Gastrocnemius medialis (tissue), 4 donors: Measurements from ENCODE around the gene KRTAP9-8. TPM values are rescaled to one million over a fixed set of nuclear protein-coding genes. Genes with fewer than 3 reads are reported as not detected.
"Not testable (repeated sequence)": the region's sequence is repeated elsewhere in the genome, so short reads cannot be mapped to it uniquely, and the experiment has no call there.

Source experiments
- ATAC-seq, 2 donors: fragments of 150-250 bp; one replicate each; pipeline ENCODE4 v1.9.1; 2016
- DNase-seq, 2 donors: peaks; one replicate each; pipeline ENCODE4 v3.0.0-alpha.2; 2019
- H3K27ac ChIP-seq, 4 donors: fragments of 200-600 bp; sonication (generic); 1 replicate in 1 of 4; 2 replicates in 3 of 4; pipeline ENCODE4 v1.5.1; 2016 to 2018; ENCODE audit warnings: mild to moderate bottlenecking in 2 of 4, moderate library complexity in 1 of 4
- H3K27me3 ChIP-seq, 3 donors: fragments of 200-600 bp; sonication (generic) in 2 of 3; 1 replicate in 1 of 3; 2 replicates in 2 of 3; pipeline versions ENCODE4 v1.5.1 to v1.6.0; 2016 to 2019; ENCODE audit warnings: mild to moderate bottlenecking in 1 of 3, moderate library complexity in 1 of 3
- H3K36me3 ChIP-seq, 2 donors: fragments of 200-600 bp; sonication (generic) in 1 of 2; one replicate each; pipeline ENCODE4 v1.5.1; 2017 to 2018
- H3K4me1 ChIP-seq, 2 donors: fragments of 200-600 bp; sonication (generic) in 1 of 2; one replicate each; pipeline ENCODE4 v1.5.1; 2016 to 2017; ENCODE audit warnings: mild to moderate bottlenecking in 2 of 2
- H3K4me3 ChIP-seq, 4 donors: fragments of 200-600 bp; sonication (generic) in 3 of 4; 1 replicate in 1 of 4; 2 replicates in 3 of 4; pipeline ENCODE4 v1.5.1; 2016 to 2019; ENCODE audit warnings: mild to moderate bottlenecking in 2 of 4
- H3K9me3 ChIP-seq, 3 donors: fragments of 200-600 bp; sonication (generic) in 2 of 3; 1 replicate in 1 of 3; 2 replicates in 2 of 3; pipeline ENCODE4 v1.5.1; 2016 to 2019
- POLR2A ChIP-seq, 2 donors: fragments of 450-650 bp; IDR thresholded peaks; one replicate each; pipeline ENCODE4 v1.6.1; 2017; ENCODE audit warnings: antibody characterized with exemption in 2 of 2, mild to moderate bottlenecking in 2 of 2, moderate library complexity in 2 of 2
- in situ Hi-C, 4 donors: fragments of 200-750 bp; cut with MboI; loops; one replicate each; pipeline versions ENCODE4 v1.15.0 to v1.8.0; 2017; ENCODE audit warnings: low sequenced_read_pairs in 4 of 4
- intact Hi-C: fragments of 100-400 bp; cut with DNase I; formaldehyde crosslinking; loops from one replicate; pipeline ENCODE4 v1.15.1; 2023; ENCODE audit warnings: low total_unique reads
- total RNA-seq, 4 donors: library from RNA; depleted of rRNA; stranded (reverse); fragments of >200 nt; gene quantifications; one replicate each; pipeline versions ENCODE4 v1.1.0 to v1.2.3, GENCODE V29; 2016
- TF ChIP-seq, protein P1 (sequence below), 5 experiments: fragments of 450-650 bp in 3 of 5; fragments of 200-600 bp in 2 of 5; sonication (generic) in 2 of 5; IDR thresholded peaks in 4 of 5; conservative IDR thresholded peaks in 1 of 5; 1 replicate in 4 of 5; 2 replicates in 1 of 5; pipeline ENCODE4 v1.5.1; 2016 to 2019; ENCODE audit warnings: antibody characterized with exemption in 5 of 5, mild to moderate bottlenecking in 3 of 5, moderate library complexity in 3 of 5

The KRTAP9-8 gene
- total RNA-seq = not detected

- intact Hi-C loops, H3K36me3 ChIP-seq, H3K9me3 ChIP-seq, DNase-seq, H3K4me3 ChIP-seq, in situ Hi-C loops, H3K27ac ChIP-seq, ATAC-seq, H3K4me1 ChIP-seq, H3K27me3 ChIP-seq: not testable (repeated sequence)
Measured at GRCh38 chr17:41237949-41238437, at the start of gene KRTAP9-8. Gene KRTAP9-8 (plus strand): TSS chr17:41237999. CDS start chr17:41238052, 53 bp downstream.

DNA sequence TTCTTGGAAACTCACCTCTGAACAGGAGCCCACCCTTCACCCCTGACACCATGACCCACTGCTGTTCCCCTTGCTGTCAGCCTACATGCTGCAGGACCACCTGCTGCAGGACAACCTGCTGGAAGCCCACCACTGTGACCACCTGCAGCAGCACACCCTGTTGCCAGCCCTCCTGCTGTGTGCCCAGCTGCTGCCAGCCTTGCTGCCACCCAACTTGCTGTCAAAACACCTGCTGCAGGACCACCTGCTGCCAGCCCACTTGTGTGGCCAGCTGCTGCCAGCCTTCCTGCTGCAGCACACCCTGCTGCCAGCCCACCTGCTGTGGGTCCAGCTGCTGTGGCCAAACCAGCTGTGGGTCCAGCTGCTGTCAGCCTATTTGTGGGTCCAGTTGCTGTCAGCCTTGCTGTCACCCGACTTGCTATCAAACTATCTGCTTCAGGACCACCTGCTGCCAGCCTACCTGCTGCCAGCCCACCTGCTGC is 47.9 kb upstream of the KRTAP9-8 start, which contains the start of gene KRTAP9-1:
Gene KRTAP9-1 (plus strand): TSS at position 51 of the 482 bp plus-strand sequence. CDS start 0 bp downstream, at position 51.
- H3K27ac ChIP-seq, DNase-seq, ATAC-seq, H3K9me3 ChIP-seq, H3K4me3 ChIP-seq, H3K36me3 ChIP-seq, intact Hi-C loops, H3K27me3 ChIP-seq, H3K4me1 ChIP-seq: not testable (repeated sequence)
- in situ Hi-C loops = loop anchor here in 1 of 4 donors (25.0 kb wide), 1 partner anchor 103 kb away; the partner anchor contains the start of genes KRTAP4-7 and KRTAP4-8

GRCh38 chr17:41190328-41190727 is 47.5 kb upstream of the KRTAP9-8 start:
- Histone ChIP-seq H3K27ac (no peak overlapping the region), H3K4me3 (no peak overlapping the region), H3K36me3 (no peaks in the 10 kb centered on the region), H3K4me1 (no peaks in the 10 kb centered on the region), H3K9me3 (no peaks in the 10 kb centered on the region), H3K27me3 (peaks cover 0 to 4% (median 0%) of the 10 kb centered on the region in 3 donors)
- intact Hi-C loops (no loop called here), in situ Hi-C loops (loop anchor here in 1 of 4 donors (25.0 kb wide), 1 partner anchor 103 kb away; the partner anchor contains the start of genes KRTAP4-7 and KRTAP4-8)
- DNase-seq = no peak
- no peak for TF ChIP-seq POLR2A (IDR thresholded peaks at IDR 0.05)
- TF ChIP-seq, protein P1, sequence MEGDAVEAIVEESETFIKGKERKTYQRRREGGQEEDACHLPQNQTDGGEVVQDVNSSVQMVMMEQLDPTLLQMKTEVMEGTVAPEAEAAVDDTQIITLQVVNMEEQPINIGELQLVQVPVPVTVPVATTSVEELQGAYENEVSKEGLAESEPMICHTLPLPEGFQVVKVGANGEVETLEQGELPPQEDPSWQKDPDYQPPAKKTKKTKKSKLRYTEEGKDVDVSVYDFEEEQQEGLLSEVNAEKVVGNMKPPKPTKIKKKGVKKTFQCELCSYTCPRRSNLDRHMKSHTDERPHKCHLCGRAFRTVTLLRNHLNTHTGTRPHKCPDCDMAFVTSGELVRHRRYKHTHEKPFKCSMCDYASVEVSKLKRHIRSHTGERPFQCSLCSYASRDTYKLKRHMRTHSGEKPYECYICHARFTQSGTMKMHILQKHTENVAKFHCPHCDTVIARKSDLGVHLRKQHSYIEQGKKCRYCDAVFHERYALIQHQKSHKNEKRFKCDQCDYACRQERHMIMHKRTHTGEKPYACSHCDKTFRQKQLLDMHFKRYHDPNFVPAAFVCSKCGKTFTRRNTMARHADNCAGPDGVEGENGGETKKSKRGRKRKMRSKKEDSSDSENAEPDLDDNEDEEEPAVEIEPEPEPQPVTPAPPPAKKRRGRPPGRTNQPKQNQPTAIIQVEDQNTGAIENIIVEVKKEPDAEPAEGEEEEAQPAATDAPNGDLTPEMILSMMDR (IDR thresholded peaks at IDR 0.05 in 4 of 5, conservative IDR thresholded peaks at IDR 0.05 in 1 of 5) = no peak
- ATAC-seq = no peak

- Histone ChIP-seq H3K4me1 (no peaks in the 10 kb centered on the region), H3K36me3 (no peaks in the 10 kb centered on the region), H3K4me3 (no peak overlapping the region), H3K27ac (no peak overlapping the region), H3K9me3 (no peaks in the 10 kb centered on the region), H3K27me3 (no peaks in the 10 kb centered on the region)
- TF ChIP-seq POLR2A (IDR thresholded peaks at IDR 0.05) = no peak
- TF ChIP-seq, protein P1 (IDR thresholded peaks at IDR 0.05 in 4 of 5, conservative IDR thresholded peaks at IDR 0.05 in 1 of 5) = no peak
- DNase-seq (no peak), ATAC-seq (no peak)
- in situ Hi-C loops = loop anchor here in 1 of 4 donors (25.0 kb wide), 1 partner anchor 109 kb away; the partner anchor contains the start of genes KRTAP4-7 and KRTAP4-8
- intact Hi-C loops = no loop called here
Measured at GRCh38 chr17:41196068-41196467, 41.7 kb upstream of the KRTAP9-8 start.

- H3K36me3 ChIP-seq = no peaks in the 10 kb centered on the region
- H3K9me3 ChIP-seq = no peaks in the 10 kb centered on the region
- DNase-seq (no peak), ATAC-seq (no peak)
- H3K4me1 ChIP-seq = no peaks in the 10 kb centered on the region
- in situ Hi-C loops = loop anchor here in 1 of 4 donors (25.0 kb wide), 1 partner anchor 112 kb away; the partner anchor contains the start of genes KRTAP4-7 and KRTAP4-8
- H3K27ac ChIP-seq = no peak overlapping the region
- TF ChIP-seq POLR2A (IDR thresholded peaks at IDR 0.05) = no peak
- TF ChIP-seq, protein P1 (IDR thresholded peaks at IDR 0.05 in 4 of 5, conservative IDR thresholded peaks at IDR 0.05 in 1 of 5) = no peak
- intact Hi-C loops = no loop called here
- no peak overlapping the region for H3K4me3 ChIP-seq
- no peaks in the 10 kb centered on the region for H3K27me3 ChIP-seq
Measured at GRCh38 chr17:41199421-41200078, 38.2 kb upstream of the KRTAP9-8 start.
